HG03108 (cell line): ENCODE data around the gene HOXA11.

ENCODE experiments used
- ATAC-seq: cut with Tn5 transposase; IDR thresholded peaks from one replicate; pipeline ENCODE4 v1.9.1; 2021; ENCODE audit warnings: moderate library complexity; ENCODE audit not compliant: unreplicated experiment

The HOXA11 gene

DNA sequence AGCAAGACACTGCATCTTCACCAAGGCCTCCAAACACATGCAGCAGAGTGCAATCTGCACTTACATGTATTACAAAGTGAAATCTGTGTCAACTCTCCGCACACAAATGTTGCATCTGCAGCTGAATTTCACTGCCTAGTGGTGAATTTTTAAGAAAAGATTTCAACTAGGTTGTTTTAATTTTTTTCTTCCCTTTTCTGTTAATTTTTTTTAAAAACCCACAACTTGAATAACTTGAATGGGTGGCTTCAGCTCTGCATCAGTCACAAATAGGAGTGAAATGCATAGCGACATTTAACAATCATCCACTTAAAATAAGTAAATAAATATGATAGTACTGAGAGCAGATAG, 8.9 kb upstream of the HOXA11 start:
- no peak for ATAC-seq

- no peak for ATAC-seq
Observed at GRCh38 chr7:27193335-27194001, 8.4 kb upstream of the HOXA11 start.

GRCh38 chr7:27192546-27193334, 7.7 kb upstream of the HOXA11 start:
- no peak for ATAC-seq

DNA sequence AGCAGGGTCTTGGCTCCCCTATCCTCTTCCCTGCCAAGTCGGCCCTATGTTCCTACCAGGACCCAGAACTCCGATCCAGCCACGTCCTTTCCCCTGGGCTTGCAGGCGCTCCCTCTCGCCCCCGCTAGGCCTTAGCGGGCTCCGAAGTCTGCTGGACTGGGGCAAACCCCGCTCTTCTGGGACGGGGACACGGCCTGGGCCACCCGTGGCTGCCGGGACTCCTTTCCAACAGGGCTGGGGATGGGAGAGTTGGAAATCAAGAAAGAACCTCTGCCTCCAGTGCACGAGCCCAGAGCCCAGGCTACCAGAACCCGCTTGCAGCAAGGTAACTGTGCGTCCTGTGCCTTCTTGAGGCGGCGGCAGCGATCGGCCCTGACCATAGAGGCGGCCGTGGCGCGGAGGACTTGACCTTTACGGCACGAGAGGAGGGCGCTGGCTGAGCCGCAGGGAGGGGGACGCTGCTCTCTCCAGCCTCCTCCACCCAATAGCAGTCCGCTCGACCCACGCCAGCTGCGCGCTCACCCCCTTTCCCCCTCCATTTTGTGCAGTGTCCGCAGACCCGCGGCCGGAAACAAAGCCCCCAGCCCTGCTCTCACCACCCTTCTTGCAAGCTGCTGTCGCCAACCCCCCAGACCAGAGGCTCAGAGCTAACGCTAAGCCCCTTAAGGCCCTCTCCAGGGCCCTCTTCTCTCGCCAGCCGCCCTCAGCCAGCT, 7.0 kb upstream of the HOXA11 start:
- ATAC-seq = no peak

- no peak for ATAC-seq
Observed at GRCh38 chr7:27191161-27191731, 6.2 kb upstream of the HOXA11 start.

- ATAC-seq = no peak
Observed at GRCh38 chr7:27189997-27190748, 5.1 kb upstream of the HOXA11 start.

GRCh38 chr7:27189295-27189996, 4.4 kb upstream of the HOXA11 start:
- no peak for ATAC-seq

DNA sequence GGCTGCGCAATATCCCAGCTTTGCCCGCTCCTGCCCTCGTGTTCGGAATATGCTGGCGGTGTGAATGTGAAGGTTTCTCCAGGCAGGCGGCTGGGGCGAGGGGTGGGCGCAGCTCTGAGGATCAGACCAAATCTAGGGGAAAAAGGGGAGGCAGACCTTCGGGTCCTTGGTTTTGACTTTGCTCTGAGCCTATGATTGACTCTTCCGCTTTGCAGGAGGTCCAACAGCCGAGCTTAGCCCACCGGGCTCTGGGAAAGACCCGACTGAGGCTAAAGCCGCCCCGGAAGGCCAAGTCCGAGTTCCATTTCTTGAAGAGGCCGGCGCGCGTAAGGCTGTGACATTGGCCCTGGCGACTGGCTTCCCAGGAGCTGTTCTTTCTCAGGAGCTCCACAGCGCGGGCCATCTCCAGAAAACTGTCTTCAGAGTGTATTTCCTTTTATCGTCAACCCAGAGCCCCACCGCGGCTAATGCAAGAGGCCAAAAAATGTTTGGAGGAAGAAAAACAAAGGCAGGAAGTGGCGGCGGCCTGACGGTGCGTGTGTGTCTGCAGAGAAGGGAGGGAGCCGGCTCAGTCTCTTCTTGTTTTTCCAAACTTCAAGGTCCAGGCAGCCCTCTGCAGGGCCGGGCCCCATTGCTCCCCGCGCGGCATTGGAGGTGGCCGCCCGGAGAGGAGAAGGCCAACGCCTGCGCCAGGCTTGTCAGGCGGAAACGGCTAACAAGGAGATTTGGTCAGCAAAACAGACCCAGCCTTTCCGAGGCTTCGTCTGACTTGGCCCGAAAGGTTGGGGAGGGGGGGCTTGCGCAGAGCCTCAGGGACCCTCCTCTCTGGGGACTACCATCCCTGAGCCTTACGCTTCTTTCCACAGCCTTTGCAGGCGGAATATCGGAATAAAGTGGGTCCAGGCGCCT, 3.6 kb upstream of the HOXA11 start:
- ATAC-seq = no peak

DNA sequence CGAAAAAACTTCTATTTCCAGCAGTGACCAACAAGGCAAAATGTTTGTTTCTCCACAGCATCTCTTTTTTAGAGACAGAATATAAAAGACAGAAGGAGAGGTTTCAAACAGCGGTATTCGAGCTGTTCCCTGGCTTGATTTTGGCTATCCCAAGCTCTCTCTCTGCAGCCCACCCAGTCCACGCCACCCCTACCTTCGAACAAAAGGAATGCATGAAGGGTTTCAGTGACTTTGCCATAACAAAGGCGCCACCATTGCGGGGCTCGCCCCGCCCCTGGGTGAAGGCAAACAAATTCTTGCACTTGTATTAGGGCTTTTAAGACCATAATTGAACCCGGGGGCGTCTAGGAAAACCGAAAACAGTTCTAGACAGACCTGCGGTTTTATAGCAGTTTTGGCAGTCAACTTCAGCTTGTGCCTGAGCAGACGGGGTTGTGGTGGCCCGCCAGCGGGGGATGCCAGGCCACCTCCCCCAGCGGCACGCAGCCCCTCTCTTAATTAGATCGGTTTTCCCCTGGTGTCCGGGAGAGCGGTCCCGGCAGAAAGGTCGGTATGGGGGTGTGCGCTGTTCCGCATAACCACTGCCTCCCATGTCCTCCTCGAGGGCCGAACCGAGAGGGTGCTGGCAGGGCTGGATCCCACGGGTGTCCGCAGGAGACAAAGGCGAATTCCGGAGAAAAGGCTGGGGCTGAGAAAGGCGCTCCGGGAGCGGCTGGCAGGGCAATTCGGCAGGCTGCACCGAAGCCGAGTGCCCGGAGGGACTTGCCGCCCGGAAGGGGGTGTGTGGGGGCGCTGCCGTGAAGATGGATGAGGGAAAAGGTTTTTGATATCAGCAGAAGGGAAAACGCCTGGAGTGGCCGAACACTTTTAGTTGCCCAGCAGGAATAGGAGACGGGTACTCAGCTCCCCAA, 2.7 kb upstream of the HOXA11 start:
- ATAC-seq = no peak

DNA sequence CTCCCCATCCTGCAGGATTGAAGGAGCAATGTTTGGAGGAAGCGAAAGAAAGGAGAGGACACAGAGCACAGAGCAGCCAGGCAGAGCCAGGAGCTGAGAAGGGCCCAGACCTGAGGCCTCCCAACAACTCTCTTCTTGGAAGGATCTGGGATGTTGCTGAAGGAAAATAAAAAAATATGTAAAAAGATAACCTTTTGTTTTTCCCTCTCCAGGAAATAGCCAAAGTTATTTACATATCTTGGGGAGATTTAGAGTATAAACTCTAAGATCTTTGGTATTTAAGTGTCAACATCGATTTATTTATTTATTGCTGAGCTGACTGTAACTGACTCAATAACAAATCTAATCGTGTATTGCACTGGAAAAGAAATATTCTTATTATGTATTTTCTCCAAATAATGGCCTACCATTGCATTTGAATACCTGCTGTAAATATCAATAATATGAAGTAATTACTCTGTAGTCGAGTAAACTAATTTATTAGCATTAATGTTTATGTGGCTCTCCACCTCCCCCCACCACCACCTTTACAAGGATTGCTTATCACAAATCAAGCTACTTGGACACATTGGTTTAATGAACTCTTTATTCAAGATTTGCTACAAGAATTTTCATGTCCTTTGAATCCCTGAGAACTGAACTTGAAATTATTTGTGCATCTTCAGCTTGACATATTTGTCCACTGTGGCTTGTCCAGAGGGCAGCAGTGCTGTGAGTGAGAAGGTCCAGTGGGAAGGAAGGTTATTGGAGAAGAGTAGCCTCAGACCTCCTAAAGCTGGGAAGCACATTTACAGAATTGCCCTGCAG, 1.8 kb upstream of the HOXA11 start:
- no peak for ATAC-seq

- ATAC-seq = no peak
Observed at GRCh38 chr7:27185854-27186667, 1.0 kb upstream of the HOXA11 start.

DNA sequence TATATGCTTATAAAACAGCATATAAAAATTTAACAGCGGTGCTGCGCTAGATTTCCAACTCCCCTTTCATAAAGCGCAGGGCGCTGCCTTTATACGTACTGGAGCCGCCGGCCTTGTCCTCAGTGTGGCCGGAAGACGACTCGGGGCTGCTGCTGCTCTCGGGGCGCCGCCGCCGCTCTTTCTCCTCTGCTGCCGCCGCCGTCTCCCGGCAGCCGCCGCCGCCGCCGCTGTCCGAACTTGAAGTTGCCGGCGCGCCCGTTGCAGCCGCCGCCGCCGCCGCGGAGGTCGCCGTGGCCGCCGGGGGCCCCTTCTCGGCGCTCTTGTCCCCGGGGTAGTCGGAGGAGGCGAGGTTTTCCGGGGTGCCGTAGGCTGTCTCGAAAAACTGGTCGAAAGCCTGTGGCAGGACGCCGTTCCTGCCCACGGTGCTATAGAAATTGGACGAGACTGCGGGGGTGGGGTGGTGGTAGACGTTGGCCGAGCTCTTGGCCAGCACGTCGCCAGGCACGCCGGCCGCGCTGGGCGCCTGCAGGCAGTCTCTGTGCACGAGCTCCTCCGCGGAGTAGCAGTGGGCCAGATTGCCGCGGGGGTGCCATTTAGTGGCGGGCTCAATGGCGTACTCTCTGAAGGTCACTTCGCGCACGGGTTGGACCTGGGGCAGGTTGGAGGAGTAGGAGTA, 557 bp downstream of the HOXA11 start:
- no peak for ATAC-seq

DNA sequence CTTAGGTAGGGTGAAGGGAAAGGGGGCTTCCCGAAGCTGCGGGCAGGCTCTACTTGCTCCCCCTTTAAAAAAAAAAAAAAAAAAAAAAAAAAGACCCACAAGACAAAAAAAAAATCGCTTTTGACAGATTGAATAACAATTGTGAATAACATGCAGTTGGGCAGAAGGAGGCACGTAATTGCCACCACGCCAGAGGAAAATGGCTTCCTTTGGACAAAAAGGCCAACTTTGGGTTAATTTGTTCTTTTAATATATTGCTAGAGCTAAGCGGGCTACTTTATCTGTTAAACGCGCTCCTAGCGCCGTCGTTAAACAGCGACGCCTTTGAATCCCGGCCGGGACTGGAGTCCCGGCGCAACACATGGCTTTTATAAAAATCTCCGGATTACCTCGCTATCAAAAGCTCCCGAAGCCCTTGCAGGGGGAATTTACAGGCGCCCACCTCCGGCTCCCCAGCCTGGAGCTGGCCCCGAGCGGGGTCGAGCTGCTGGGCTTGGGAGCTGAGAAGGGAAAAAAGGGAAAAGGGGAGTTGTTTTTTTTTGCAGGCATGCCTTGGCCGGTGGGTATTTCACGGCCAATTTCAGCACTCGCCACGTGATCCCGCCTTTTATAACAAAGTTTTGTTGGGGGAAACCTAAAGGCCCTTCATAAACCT, 1.2 kb downstream of the HOXA11 start:
- no peak for ATAC-seq

DNA sequence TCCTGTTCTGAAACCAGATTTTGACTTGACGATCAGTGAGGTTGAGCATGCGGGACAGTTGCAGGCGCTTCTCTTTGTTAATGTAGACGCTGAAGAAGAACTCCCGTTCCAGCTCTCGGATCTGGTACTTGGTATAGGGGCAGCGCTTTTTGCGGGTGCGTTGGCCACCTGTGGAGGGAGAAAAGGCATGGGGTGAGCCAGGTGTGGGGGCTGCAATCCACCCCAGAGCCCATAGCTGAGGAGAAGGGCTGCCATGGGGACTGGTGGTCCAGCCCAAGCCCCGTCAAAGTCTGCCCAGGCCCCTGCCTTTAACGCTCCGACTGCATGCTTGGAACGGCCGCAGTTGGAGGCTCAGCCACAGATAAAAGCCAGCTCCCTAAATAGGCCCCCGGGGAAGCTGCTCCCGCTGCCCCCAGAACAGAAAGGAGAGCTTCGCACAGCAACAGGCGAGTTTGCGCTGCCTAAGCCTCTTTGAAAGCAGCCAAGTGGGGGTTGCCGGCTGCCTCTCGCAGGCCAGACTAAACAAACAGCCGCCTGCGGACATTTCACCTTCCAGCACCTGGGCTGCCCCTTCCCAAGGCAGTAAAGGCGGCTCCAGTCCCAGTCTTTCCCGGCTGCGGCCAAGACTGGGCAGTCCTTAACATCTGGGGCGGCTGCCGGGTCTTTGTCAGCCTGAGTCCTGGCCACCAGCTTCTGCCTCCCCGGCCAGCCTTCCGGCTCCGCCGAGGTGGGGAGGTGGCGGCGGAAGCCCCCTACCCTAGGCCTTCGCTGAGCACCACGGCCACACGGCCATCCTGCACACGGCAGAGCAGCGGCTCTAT, 2.0 kb downstream of the HOXA11 start:
- no peak for ATAC-seq
